Peyer's patch (tissue), 4 donors: ENCODE measurements around the gene PRSS8.

ENCODE experiments used
- POLR2A ChIP-seq, 2 donors: fragments of 450-650 bp; IDR thresholded peaks; one replicate each; pipeline ENCODE4 v1.5.1; 2017; ENCODE audit warnings: antibody characterized with exemption in 2 of 2, mild to moderate bottlenecking in 2 of 2, moderate library complexity in 2 of 2
- TF ChIP-seq, protein P1 (sequence below), 6 experiments: fragments of 450-650 bp in 4 of 6; fragments of 200-600 bp in 2 of 6; sonication (generic) in 1 of 6; IDR thresholded peaks; one replicate each; pipeline ENCODE4 v1.5.1; 2017 to 2019; ENCODE audit warnings: antibody characterized with exemption in 6 of 6, mild to moderate bottlenecking in 3 of 6, moderate library complexity in 1 of 6

DNA sequence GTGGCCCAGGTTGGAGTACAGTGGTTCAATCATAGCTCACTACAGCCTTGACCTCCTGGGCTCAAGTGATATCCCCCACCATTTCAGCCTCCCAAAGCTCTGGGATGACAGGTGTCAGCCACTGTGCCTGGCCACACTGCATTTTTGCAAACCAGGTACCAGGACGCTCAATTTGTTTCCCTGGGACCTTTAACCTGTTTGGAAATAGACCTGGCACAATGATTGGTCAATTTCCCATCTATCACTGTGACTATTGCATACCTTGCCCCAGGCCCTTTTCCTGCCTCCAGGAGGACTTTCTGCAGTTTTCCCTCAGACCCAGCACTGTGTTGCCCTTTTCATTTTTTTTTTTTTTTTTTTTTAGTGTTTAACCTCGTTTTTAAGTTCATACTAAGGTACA lies 33.3 kb upstream of the PRSS8 start:
- TF ChIP-seq, protein P1, sequence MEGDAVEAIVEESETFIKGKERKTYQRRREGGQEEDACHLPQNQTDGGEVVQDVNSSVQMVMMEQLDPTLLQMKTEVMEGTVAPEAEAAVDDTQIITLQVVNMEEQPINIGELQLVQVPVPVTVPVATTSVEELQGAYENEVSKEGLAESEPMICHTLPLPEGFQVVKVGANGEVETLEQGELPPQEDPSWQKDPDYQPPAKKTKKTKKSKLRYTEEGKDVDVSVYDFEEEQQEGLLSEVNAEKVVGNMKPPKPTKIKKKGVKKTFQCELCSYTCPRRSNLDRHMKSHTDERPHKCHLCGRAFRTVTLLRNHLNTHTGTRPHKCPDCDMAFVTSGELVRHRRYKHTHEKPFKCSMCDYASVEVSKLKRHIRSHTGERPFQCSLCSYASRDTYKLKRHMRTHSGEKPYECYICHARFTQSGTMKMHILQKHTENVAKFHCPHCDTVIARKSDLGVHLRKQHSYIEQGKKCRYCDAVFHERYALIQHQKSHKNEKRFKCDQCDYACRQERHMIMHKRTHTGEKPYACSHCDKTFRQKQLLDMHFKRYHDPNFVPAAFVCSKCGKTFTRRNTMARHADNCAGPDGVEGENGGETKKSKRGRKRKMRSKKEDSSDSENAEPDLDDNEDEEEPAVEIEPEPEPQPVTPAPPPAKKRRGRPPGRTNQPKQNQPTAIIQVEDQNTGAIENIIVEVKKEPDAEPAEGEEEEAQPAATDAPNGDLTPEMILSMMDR (IDR thresholded peaks at IDR 0.05) = no peak
- TF ChIP-seq POLR2A (IDR thresholded peaks at IDR 0.05) = no peak
